ENCODE measurements around the gene NDUFV3. TPM values are rescaled to one million over a fixed set of nuclear protein-coding genes. Genes with fewer than 3 reads are reported as not detected.
"Not testable (repeated sequence)": the region's sequence is repeated elsewhere in the genome, so short reads cannot be mapped to it uniquely, and the experiment has no call there.

Gene NDUFV3
- total and polyA plus RNA-seq, 10 donors: 12.0 to 38.8 (median 35.1) TPM

GRCh38 chr21:42931560-42932235 is 38.6 kb downstream of the NDUFV3 start:
- no peak overlapping the region for H3K4me3 ChIP-seq
- H3K27me3 ChIP-seq (replicated peaks in 1 of 7): no peaks in the 10 kb centered on the region
- H3K4me1 ChIP-seq: no peaks in the 10 kb centered on the region
- intact Hi-C loops (cut with DNase I; ENCODE audit: low total_unique reads): no loop called here
- H3K9me3 ChIP-seq: no peaks in the 10 kb centered on the region
- WGBS, 5 donors: 70 to 79% (median 74%) methylated on average over 13 of the region's 13 CpGs
- H3K27ac ChIP-seq: no peak overlapping the region
- peak; percentile 28 for DNase-seq
- TF ChIP-seq POLR2A (IDR thresholded peaks at IDR 0.05) (no peak), POLR2AphosphoS5 (IDR thresholded peaks at IDR 0.05) (no peak), CTCF (IDR thresholded peaks at IDR 0.05 in 8 of 11, conservative IDR thresholded peaks at IDR 0.05 in 3 of 11) (no peak)
- no peaks in the 10 kb centered on the region for H3K36me3 ChIP-seq

DNA sequence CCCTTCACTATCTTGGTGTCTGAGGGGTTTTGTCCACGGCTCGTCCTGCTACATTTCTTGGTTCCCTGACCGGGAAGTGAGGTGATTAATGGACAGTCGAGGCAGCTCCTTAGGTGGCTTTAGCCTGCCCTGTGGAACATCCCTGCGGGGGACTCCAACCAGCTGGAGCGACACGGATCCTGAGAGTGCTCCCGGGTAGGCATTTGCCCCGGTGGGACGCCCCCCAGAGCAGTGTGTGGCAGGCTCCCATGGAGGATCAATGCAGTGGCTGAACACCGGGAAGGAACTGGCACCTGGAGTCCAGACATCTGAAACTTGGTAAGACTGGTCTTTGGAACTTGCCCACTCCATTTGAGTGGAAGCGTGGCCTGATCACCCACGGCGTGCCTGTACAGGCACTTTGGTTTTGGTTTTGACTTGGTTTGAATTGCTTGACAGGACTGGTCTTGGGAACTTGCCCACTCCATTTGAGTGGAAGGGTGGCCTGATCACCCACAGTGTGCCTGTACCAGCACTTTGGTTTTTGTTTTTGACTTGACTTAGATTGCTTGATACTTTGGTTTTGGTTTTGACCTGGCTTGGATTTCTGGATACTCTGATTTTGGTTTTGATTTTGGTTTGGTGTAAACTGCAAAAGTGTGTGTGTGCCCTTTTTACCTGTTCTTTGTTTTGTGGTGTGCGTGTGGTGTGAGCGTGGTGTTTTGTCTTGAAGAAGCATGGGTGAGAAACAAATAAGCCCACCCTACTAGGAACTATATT is 39.4 kb downstream of the NDUFV3 start:
- H3K27me3 ChIP-seq (replicated peaks in 1 of 7); H3K4me3 ChIP-seq; H3K36me3 ChIP-seq; H3K4me1 ChIP-seq; intact Hi-C loops (cut with DNase I; ENCODE audit: low total_unique reads); H3K9me3 ChIP-seq: not testable (repeated sequence)
- DNase-seq: peak; percentile 41
- peak overlapping the region in 1 of 8 donors; percentile 30 for H3K27ac ChIP-seq
- 92 to 96% (median 95%) methylated on average over 5 to 16 of the region's 16 CpGs for WGBS, 5 donors

- H3K9me3 ChIP-seq; intact Hi-C loops (cut with DNase I; ENCODE audit: low total_unique reads); H3K27me3 ChIP-seq (replicated peaks in 1 of 7); H3K4me1 ChIP-seq; H3K36me3 ChIP-seq; H3K4me3 ChIP-seq: not testable (repeated sequence)
- peak; percentile 11 for DNase-seq
- peak overlapping the region in 3 of 8 donors; percentile 2 to 30 (median 8) for H3K27ac ChIP-seq
- WGBS, 5 donors: 54 to 82% (median 74%) methylated on average over 8 to 9 of the region's 9 CpGs
These were observed 40.2 kb downstream of the NDUFV3 start for GRCh38 chr21:42933137-42933970.

- peak overlapping the region in 1 of 8 donors; percentile 2 for H3K27ac ChIP-seq
- WGBS, 5 donors: 90 to 98% (median 97%) methylated on average over 12 of the region's 12 CpGs
- DNase-seq: peak; percentile 17
- intact Hi-C loops (cut with DNase I; ENCODE audit: low total_unique reads); H3K4me1 ChIP-seq; H3K9me3 ChIP-seq; H3K27me3 ChIP-seq (replicated peaks in 1 of 7); H3K36me3 ChIP-seq; H3K4me3 ChIP-seq: not testable (repeated sequence)
These were observed 40.9 kb downstream of the NDUFV3 start for GRCh38 chr21:42933973-42934372.

- WGBS, 5 donors: 81 to 96% (median 91%) methylated on average over 1 to 5 of the region's 5 CpGs
- H3K27me3 ChIP-seq (replicated peaks in 1 of 7); H3K36me3 ChIP-seq; intact Hi-C loops (cut with DNase I; ENCODE audit: low total_unique reads); H3K9me3 ChIP-seq; DNase-seq; H3K4me3 ChIP-seq; H3K27ac ChIP-seq: not testable (repeated sequence)
- peaks cover 0 to 13% (median 0%) of the 10 kb centered on the region in 6 donors for H3K4me1 ChIP-seq
These were observed 43.3 kb downstream of the NDUFV3 start for GRCh38 chr21:42936360-42936759.

GRCh38 chr21:42937034-42937940 is 44.2 kb downstream of the NDUFV3 start:
- H3K36me3 ChIP-seq; H3K9me3 ChIP-seq; H3K4me3 ChIP-seq; intact Hi-C loops (cut with DNase I; ENCODE audit: low total_unique reads); H3K27me3 ChIP-seq (replicated peaks in 1 of 7): not testable (repeated sequence)
- H3K27ac ChIP-seq: peak overlapping the region in 1 of 8 donors; percentile 42
- peak; percentile 33 for DNase-seq
- 56 to 69% (median 58%) methylated on average over 15 to 16 of the region's 16 CpGs for WGBS, 5 donors
- peaks cover 0 to 13% (median 0%) of the 10 kb centered on the region in 6 donors for H3K4me1 ChIP-seq

Data from spleen (tissue), 11 donors.